GM19023 (cell line): ENCODE results near the gene TRDN.
"Not testable (repeated sequence)": the region's sequence is repeated elsewhere in the genome, so short reads cannot be mapped to it uniquely, and the experiment has no call there.

Experiments used
- ATAC-seq: cut with Tn5 transposase; IDR thresholded peaks from one replicate; pipeline ENCODE4 v1.9.1; 2021; ENCODE audit warnings: mild to moderate bottlenecking, moderate library complexity; ENCODE audit not compliant: unreplicated experiment

The TRDN gene

GRCh38 chr6:123509112-123509511 is 127.6 kb downstream of the TRDN start:
- ATAC-seq: no peak

GRCh38 chr6:123508290-123508689 is 128.5 kb downstream of the TRDN start:
- ATAC-seq: no peak

- no peak for ATAC-seq
Measured at GRCh38 chr6:123507582-123507981, 129.2 kb downstream of the TRDN start.

- no peak for ATAC-seq
Measured at GRCh38 chr6:123503619-123504018, 133.1 kb downstream of the TRDN start.

GRCh38 chr6:123497025-123497424 is 139.7 kb downstream of the TRDN start:
- ATAC-seq: no peak

GRCh38 chr6:123489589-123489988 is 147.2 kb downstream of the TRDN start:
- no peak for ATAC-seq

- ATAC-seq: no peak
Measured at GRCh38 chr6:123480986-123481385, 155.8 kb downstream of the TRDN start.

GRCh38 chr6:123472025-123472702 is 164.6 kb downstream of the TRDN start:
- ATAC-seq: not testable (repeated sequence)

- no peak for ATAC-seq
Measured at GRCh38 chr6:123467392-123467791, 169.4 kb downstream of the TRDN start.

- ATAC-seq: no peak
Measured at GRCh38 chr6:123462152-123462551, 174.6 kb downstream of the TRDN start.

- no peak for ATAC-seq
Measured at GRCh38 chr6:123458218-123458617, 178.5 kb downstream of the TRDN start.

GRCh38 chr6:123456836-123457235 is 179.9 kb downstream of the TRDN start:
- ATAC-seq: no peak

GRCh38 chr6:123454448-123454847 is 182.3 kb downstream of the TRDN start:
- no peak for ATAC-seq

GRCh38 chr6:123453071-123453470 is 183.7 kb downstream of the TRDN start:
- not testable (repeated sequence) for ATAC-seq

- no peak for ATAC-seq
Measured at GRCh38 chr6:123448306-123448884, 188.4 kb downstream of the TRDN start.

GRCh38 chr6:123447315-123447937 is 189.3 kb downstream of the TRDN start:
- no peak for ATAC-seq

- ATAC-seq: no peak
Measured at GRCh38 chr6:123439371-123439770, 197.4 kb downstream of the TRDN start.

- no peak for ATAC-seq
Measured at GRCh38 chr6:123434186-123434585, 202.6 kb downstream of the TRDN start.

- no peak for ATAC-seq
Measured at GRCh38 chr6:123430970-123431369, 205.8 kb downstream of the TRDN start.

GRCh38 chr6:123427008-123427407 is 209.7 kb downstream of the TRDN start:
- no peak for ATAC-seq

- no peak for ATAC-seq
Measured at GRCh38 chr6:123423130-123423529, 213.6 kb downstream of the TRDN start.

- ATAC-seq: no peak
Measured at GRCh38 chr6:123420512-123420911, 216.2 kb downstream of the TRDN start.
